NB4 (cell line): ENCODE results near the gene PUM1.

Experiments
- CTCF ChIP-seq: IDR thresholded peaks from one replicate; pipeline ENCODE4 v1.5.1; 2012; ENCODE audit warnings: low read depth, low read length
- MYC ChIP-seq: IDR thresholded peaks from 2 replicates; pipeline ENCODE4 v1.6.1; 2011; ENCODE audit warnings: low read depth, low read length
- POLR2A ChIP-seq: IDR thresholded peaks from 2 replicates; pipeline ENCODE4 v1.6.1; 2011; ENCODE audit warnings: mild to moderate bottlenecking; ENCODE audit not compliant: insufficient read length; ENCODE audit errors: extremely low read depth

DNA sequence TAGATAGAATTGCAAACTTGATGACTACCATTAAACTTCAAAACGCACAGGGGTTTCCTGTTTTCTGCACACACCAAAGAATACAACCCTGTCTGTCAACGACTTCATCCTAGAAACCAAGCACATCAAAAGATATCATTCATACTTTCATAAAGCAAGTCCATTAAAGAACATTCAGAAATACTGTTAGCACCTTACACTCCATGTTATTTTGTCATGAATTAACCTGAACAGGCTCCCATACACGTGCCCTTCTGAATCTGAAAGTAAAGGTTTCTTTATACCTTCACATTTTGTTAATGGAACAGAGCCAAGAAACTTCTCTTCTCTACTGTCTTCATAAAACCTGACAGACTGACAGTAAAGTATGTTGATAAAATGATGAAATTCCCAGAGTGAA lies 46.1 kb downstream of the PUM1 start:
- TF ChIP-seq CTCF (no peak), MYC (no peak), POLR2A (no peak)
